NCI-H2081 (cell line): ENCODE results near the gene RITA1.

Experiments used
- DNase-seq, 2 experiments: peaks; one replicate each; lab custom pipeline; 2025; lab: John Stamatoyannopoulos, UW

The RITA1 gene

GRCh38 chr12:113154351-113154973 lies 31.1 kb upstream of the RITA1 start:
- no peak for DNase-seq

GRCh38 chr12:113155060-113155459 lies 30.5 kb upstream of the RITA1 start:
- DNase-seq: no peak

GRCh38 chr12:113155646-113156045 lies 29.9 kb upstream of the RITA1 start:
- no peak for DNase-seq

GRCh38 chr12:113157218-113157859 lies 28.2 kb upstream of the RITA1 start:
- no peak for DNase-seq

- DNase-seq: no peak
These were observed 26.9 kb upstream of the RITA1 start for GRCh38 chr12:113158439-113159203.

GRCh38 chr12:113159937-113160336 lies 25.6 kb upstream of the RITA1 start:
- DNase-seq: no peak

GRCh38 chr12:113161415-113162016 lies 24.0 kb upstream of the RITA1 start:
- DNase-seq: peak in 1 of 2 experiments; percentile 15

GRCh38 chr12:113162102-113163029 lies 23.2 kb upstream of the RITA1 start:
- DNase-seq: no peak

GRCh38 chr12:113163030-113163360 lies 22.5 kb upstream of the RITA1 start:
- no peak for DNase-seq

- DNase-seq: no peak
These were observed 21.5 kb upstream of the RITA1 start for GRCh38 chr12:113164014-113164413.

GRCh38 chr12:113165521-113166450 lies 19.7 kb upstream of the RITA1 start:
- no peak for DNase-seq

- no peak for DNase-seq
These were observed 17.7 kb upstream of the RITA1 start for GRCh38 chr12:113167868-113168267.

GRCh38 chr12:113169697-113170096 lies 15.8 kb upstream of the RITA1 start:
- DNase-seq: no peak

- no peak for DNase-seq
These were observed 15.1 kb upstream of the RITA1 start for GRCh38 chr12:113170457-113170856.

GRCh38 chr12:113170926-113171325 lies 14.6 kb upstream of the RITA1 start:
- DNase-seq: no peak

- no peak for DNase-seq
These were observed 14.0 kb upstream of the RITA1 start for GRCh38 chr12:113171543-113171942.

- no peak for DNase-seq
These were observed 13.3 kb upstream of the RITA1 start for GRCh38 chr12:113172185-113172584.

GRCh38 chr12:113173081-113173698 lies 12.3 kb upstream of the RITA1 start:
- DNase-seq: no peak

- peak; percentile 40 for DNase-seq
These were observed 10.8 kb upstream of the RITA1 start for GRCh38 chr12:113174461-113175384.
